ES-I3 (cell line): Measurements from ENCODE around the gene CCDC83.
"Not testable (repeated sequence)": the region's sequence is repeated elsewhere in the genome, so short reads cannot be mapped to it uniquely, and the experiment has no call there.

Source experiments
- H3K36me3 ChIP-seq: 2 replicates; pipeline ENCODE4 v1.6.1; 2013; ENCODE audit warnings: mild to moderate bottlenecking, low read length, control low read depth, moderate library complexity; ENCODE audit not compliant: insufficient read depth
- H3K4me1 ChIP-seq: 2 replicates; pipeline ENCODE4 v1.6.1; 2013; ENCODE audit warnings: mild to moderate bottlenecking, control low read depth, low read length; ENCODE audit not compliant: insufficient read depth
- H3K9ac ChIP-seq: 2 replicates; pipeline ENCODE4 v1.6.1; 2013; ENCODE audit warnings: low read depth, mild to moderate bottlenecking, low read length, moderate library complexity
- H3K9me3 ChIP-seq: 2 replicates; pipeline ENCODE4 v1.6.1; 2013; ENCODE audit warnings: mild to moderate bottlenecking, low read length, moderate library complexity; ENCODE audit not compliant: control insufficient read depth, insufficient read depth

The CCDC83 gene

DNA sequence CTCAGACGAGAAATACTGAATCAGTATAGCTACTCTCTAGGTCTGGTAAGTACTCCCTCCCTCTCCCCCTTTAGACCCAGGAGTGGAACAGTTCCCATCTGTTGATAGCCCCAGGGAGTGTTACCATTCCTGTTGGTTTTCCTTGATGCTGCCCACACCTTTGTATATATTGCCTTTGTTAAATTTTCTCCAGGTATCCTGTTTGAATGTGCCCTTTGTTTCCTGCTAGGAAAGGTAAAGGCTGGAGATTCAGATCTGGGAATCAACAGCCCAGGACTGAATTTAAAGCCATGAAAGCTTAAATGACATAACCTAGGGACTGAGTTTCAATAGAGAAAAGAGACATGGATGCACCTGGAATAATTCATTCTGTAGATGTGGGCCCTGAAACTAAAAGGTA, 68.3 kb downstream of the CCDC83 start:
- Histone ChIP-seq H3K9me3 (peaks cover 2% of the 10 kb centered on the region; the same call in 1 of the 2 replicates), H3K9ac (no peak overlapping the region), H3K4me1 (peaks cover 9% of the 10 kb centered on the region), H3K36me3 (no peaks in the 10 kb centered on the region)

GRCh38 chr11:85926653-85927214, 71.6 kb downstream of the CCDC83 start:
- not testable (repeated sequence) for H3K9ac ChIP-seq, H3K9me3 ChIP-seq, H3K4me1 ChIP-seq, H3K36me3 ChIP-seq

- Histone ChIP-seq H3K9me3 (no peaks in the 10 kb centered on the region; the same call in 1 of the 2 replicates), H3K36me3 (no peaks in the 10 kb centered on the region), H3K9ac (no peak overlapping the region), H3K4me1 (no peaks in the 10 kb centered on the region)
Observed at GRCh38 chr11:85930879-85931366, 75.7 kb downstream of the CCDC83 start.

- H3K9me3 ChIP-seq: no peaks in the 10 kb centered on the region; the same call in 1 of the 2 replicates
- H3K36me3 ChIP-seq: no peaks in the 10 kb centered on the region
- H3K4me1 ChIP-seq: no peaks in the 10 kb centered on the region
- H3K9ac ChIP-seq: no peak overlapping the region
Observed at GRCh38 chr11:85934596-85935169, 79.5 kb downstream of the CCDC83 start.

- H3K9me3 ChIP-seq: no peaks in the 10 kb centered on the region
- no peaks in the 10 kb centered on the region for H3K36me3 ChIP-seq
- H3K4me1 ChIP-seq: no peaks in the 10 kb centered on the region
- no peak overlapping the region for H3K9ac ChIP-seq
Observed at GRCh38 chr11:85935751-85936150, 80.6 kb downstream of the CCDC83 start.

- Histone ChIP-seq H3K4me1 (no peaks in the 10 kb centered on the region), H3K9ac (no peak overlapping the region), H3K36me3 (no peaks in the 10 kb centered on the region), H3K9me3 (no peaks in the 10 kb centered on the region)
Observed at GRCh38 chr11:85937835-85938234, 82.7 kb downstream of the CCDC83 start.

- Histone ChIP-seq H3K9me3 (no peaks in the 10 kb centered on the region), H3K36me3 (no peaks in the 10 kb centered on the region), H3K4me1 (no peaks in the 10 kb centered on the region), H3K9ac (no peak overlapping the region)
Observed at GRCh38 chr11:85939099-85940015, 84.2 kb downstream of the CCDC83 start.

- Histone ChIP-seq H3K4me1 (no peaks in the 10 kb centered on the region), H3K9ac (no peak overlapping the region), H3K36me3 (no peaks in the 10 kb centered on the region), H3K9me3 (no peaks in the 10 kb centered on the region)
Observed at GRCh38 chr11:85941380-85941973, 86.3 kb downstream of the CCDC83 start.

DNA sequence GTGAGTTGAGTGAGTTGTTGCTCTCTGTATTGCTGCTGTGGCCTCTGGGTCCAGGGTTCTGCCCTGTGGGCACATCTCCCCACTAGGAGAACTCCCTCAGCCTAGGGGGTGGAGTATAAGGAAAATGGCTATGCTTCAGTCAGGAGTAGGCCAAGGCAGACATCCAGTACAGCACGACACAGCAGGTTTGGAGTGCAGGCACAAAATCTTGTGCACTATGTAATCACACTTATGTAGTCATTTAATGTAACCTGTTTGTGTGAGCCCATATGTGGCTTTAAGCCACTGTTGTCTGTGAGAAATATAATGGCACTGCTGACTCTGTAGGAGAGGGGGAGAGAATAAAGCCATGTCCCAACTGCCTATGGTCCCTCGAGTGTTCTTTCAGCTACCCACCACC, 90.1 kb downstream of the CCDC83 start:
- H3K9me3 ChIP-seq: no peaks in the 10 kb centered on the region

GRCh38 chr11:85945788-85946187, 90.6 kb downstream of the CCDC83 start:
- Histone ChIP-seq H3K9me3 (no peaks in the 10 kb centered on the region), H3K36me3 (no peaks in the 10 kb centered on the region), H3K9ac (no peak overlapping the region), H3K4me1 (no peaks in the 10 kb centered on the region)

More for the DNA sequence above, 90.1 kb downstream of the CCDC83 start:
- H3K4me1 ChIP-seq: no peaks in the 10 kb centered on the region
- no peaks in the 10 kb centered on the region for H3K36me3 ChIP-seq
- no peak overlapping the region for H3K9ac ChIP-seq

DNA sequence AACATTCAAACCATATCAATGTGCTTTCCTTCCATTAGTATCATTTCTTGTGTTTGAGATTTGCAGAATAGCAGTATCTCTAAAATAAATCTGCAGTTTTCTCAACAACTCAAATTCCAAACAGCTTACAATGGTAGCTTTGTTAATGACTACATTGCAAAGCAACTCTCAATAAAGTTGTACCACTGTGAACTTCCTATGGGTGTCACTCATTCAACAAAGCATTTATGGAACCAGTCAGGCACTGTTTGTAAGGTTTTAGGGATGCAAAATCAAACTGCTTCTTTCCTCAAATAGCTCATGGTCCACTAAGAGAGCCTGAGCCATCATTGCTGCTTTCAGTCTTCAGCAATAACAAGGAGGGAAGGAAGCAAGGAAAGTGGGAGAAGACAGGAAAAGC, 91.0 kb downstream of the CCDC83 start:
- H3K4me1 ChIP-seq: no peaks in the 10 kb centered on the region
- H3K9ac ChIP-seq: no peak overlapping the region
- H3K9me3 ChIP-seq: no peaks in the 10 kb centered on the region
- H3K36me3 ChIP-seq: no peaks in the 10 kb centered on the region

DNA sequence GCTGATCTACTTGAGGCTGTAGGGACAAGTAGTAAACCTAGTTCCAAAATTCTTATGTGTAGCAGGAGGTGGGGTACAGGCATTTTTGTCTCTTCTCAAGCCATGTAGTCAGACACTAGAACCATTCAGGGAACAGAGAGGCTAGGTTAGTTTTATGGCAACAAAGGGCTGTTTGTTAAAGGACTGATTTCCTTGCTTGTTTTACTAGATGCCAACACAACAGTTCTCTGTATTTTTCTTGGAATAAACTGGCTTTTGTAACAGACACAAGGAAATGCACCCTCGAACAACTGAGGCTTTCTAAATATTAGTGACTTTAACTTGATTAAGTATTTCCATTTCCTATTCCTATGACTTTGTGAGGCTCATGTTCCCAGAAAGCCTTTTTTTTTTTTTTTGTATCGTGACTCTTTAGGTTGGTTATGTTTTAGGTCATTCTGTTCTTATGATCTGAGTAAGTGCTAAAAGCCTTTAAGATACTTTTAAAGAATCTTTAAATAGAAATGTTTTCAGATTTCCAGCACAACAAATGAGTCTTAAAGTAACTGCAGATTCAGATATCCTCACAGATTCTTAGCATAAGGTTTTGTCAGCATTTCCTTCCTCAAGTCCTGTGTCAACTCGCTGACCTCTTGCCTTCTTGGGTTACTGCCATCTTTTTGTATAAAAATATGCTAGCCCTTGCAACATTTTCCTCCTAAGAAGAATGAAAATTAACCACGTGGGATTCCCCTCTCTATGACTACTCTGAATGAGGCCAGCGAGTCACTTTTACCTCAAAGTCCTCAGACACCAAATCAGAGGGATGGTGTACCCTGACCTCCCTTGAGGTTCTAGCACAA, 92.5 kb downstream of the CCDC83 start:
- Histone ChIP-seq H3K9ac (no peak overlapping the region), H3K9me3 (no peaks in the 10 kb centered on the region), H3K4me1 (no peaks in the 10 kb centered on the region), H3K36me3 (no peaks in the 10 kb centered on the region)

- H3K4me1 ChIP-seq: no peaks in the 10 kb centered on the region
- H3K9me3 ChIP-seq: no peaks in the 10 kb centered on the region
- no peaks in the 10 kb centered on the region; the same call in 1 of the 2 replicates for H3K36me3 ChIP-seq
- H3K9ac ChIP-seq: no peak overlapping the region
Observed at GRCh38 chr11:85948884-85949283, 93.7 kb downstream of the CCDC83 start.

- Histone ChIP-seq H3K4me1 (no peaks in the 10 kb centered on the region), H3K9me3 (no peaks in the 10 kb centered on the region), H3K9ac (no peak overlapping the region), H3K36me3 (no peaks in the 10 kb centered on the region; the same call in 1 of the 2 replicates)
Observed at GRCh38 chr11:85949798-85950197, 94.6 kb downstream of the CCDC83 start.
